ENCODE measurements around the gene RAD50.

The RAD50 gene

DNA sequence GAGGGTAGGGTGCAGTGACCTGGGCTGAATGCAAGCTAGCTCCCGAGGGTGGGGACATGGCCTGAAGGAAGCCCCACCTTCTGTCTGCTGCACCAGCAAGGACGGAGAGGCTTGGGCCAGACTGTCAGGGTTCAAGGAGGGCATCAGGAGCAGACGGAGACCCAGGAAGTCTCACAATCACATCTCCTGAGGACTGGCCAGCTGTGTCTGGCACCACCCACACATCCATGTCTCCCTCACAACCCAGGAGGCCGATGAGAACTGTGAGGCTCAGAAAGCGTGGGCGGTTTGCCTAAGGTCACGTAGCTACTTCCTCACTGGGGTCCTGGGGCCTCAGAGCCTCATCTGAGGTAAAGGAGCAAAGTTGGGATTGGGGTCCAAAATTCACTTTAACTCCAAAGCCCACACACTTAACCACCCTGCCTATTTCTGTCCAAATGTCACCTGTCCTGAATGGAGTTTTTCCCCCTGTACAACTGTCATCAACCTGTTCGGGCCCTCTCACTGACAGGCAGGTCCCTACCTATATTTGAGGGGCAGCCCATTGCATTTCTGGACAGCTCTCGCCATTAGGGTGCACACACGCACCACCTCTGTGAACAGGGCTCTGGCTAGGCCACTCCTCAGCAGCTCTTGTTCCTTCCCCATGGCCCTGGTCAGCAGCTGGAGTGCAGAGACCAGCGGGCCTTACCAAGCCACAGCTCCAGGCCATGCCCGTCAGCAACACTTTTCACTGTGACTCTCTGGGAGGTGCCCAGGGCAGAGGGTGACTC is 104.6 kb downstream of the RAD50 start:
- DNase-seq (ENCODE audit: low spot score) = no peak

DNA sequence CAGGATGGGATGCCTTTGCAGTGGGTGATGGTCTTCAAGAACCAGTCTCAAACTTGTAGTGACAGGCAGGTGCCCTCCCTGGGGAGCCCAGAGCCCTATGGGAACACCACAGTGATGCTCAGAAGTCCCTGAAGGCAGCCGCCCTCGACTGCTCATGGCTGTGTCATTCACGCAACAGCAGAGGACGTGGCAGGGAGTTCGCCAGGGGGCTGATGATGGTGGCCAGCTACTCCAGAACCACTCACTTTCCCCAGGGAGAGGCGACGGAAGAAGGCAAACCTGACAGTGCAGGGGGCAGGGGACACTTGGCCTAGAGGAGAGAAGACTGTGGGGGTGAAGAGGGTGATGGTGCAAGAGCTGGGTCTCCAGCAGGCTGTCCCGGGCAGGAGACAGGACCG is 105.2 kb downstream of the RAD50 start:
- DNase-seq (ENCODE audit: low spot score) = no peak

DNA sequence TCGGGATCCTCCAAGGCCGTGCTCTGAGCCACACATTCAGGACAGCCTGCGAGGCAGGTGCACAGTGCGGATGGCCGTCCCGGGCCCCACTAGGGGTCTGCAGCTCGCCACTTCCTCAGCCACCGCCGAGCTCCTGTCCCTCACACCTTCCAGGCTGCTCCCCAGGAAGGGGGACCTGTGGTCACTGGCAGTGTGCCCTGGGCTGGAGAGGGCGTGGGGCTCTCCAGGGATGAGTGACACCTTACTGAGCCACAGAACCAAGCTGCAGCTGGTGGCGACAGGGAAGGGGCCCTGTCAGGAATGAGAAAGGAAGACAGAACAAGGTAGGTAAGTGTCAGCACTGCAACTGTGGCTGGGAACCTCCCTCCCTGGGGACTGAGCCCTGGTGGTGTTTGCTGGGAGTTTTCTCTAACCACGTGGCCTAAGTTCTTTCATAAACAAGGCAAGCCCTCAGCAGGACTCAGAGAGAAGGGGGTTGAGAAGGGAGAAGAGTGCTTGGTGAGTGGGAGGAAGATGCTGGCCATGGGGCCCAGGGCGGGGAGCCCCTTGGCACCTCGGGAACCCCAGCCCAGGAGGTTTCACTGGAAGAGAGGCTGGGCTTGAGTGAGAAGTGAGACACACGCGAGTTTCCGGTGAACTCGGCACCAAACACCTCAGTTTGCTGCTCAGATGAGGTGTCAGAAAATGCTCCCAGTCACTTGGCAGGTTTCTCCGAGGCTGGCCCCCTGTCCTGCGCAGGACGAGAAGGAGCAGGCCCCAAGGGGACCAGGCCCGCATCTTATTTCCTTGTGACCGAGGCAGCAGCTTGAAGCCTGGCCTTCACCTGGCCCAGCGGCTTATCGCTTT is 106.4 kb downstream of the RAD50 start:
- DNase-seq (ENCODE audit: low spot score) = peak; percentile 11

DNA sequence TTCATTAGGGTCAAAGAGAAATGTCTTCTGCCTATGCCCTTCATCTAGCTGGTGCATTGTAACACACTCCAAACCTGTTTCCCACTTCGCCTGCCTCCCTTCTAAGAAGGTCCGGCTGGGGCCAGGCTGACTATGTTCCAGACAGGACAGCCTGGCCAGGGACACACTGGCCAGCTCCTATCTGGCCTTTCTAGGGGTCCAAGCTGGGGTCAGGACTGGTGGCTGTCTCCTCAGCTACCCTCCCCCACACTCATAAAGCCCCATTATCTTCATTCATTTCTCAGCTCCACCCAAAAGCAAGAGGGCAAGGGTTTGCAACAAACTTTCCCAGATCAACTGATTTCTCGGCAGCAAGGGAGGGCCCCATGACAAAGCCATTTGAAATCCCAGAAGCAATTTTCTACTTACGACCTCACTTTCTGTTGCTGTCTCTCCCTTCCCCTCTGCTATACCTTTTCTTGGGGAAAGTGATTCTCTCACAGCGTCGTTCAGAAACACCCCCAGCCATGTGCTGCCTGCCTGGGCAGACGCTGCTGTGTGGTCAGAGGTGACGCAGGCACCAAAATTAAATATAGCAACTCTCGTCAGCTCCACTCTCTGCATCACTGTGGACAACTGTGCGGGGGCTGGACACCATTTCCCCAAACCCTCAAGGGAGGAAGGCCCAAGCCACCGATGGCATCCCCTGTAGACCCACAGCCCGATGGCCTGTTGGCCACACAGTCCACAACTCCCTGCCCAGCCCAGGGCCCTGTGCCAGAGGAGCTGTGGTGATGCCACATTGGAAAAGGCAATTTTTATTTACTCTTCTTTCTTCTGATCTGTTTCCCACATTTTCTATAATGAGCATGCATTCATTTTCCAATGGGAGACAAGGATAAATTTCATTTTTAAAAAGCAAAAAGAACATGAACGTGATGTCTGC is 107.3 kb downstream of the RAD50 start:
- DNase-seq (ENCODE audit: low spot score) = no peak

DNA sequence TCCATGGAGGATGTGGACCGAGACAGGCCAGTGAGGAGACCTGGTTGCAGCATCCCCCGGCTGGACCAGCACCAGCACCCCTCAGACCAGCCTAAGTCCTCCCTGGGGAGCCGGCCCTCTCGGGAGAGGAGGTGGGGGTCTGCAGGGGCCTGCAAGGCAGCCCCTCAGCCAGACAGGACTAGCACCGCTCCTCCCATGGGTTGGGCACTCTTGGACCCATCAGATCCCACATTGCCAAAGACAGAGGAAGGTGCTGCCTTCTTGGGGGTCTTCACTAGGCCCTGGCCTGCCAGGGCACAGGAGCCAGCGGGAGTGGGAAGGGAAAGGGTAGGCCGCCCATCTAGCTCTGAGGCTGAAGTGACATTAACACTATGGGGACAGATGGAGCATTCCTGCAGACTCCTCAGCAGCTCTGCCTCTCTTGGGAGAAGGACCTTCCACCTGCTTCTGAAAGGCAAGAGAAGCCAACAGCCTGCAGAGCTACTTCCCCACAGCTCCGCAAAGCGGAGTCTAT is 108.0 kb downstream of the RAD50 start:
- no peak for DNase-seq (ENCODE audit: low spot score)

DNA sequence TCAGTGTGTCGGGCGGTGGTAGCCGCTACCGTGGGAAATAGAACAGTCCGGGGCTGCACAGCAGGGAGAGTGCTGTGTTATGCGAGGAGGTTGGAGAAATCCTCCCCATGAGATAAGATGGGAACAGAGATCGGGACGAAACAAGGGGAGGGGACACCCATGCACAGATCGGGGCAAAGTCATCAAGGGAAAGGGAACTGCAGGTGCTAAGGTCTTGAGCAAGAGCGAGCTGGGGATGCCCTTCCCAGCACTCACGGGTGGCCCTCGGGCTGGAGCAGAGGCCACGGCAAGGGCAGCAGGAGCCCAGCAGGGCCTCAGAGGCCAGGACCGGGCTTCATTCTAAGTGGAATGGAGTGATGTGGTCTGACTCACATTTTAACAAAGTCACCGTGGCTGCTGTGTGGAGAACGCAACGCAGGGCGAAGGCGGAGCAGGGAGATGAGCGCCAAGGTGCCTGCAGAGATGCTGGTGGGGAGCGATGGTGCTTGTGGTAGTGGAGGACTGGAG is 108.8 kb downstream of the RAD50 start:
- DNase-seq (ENCODE audit: low spot score) = no peak

DNA sequence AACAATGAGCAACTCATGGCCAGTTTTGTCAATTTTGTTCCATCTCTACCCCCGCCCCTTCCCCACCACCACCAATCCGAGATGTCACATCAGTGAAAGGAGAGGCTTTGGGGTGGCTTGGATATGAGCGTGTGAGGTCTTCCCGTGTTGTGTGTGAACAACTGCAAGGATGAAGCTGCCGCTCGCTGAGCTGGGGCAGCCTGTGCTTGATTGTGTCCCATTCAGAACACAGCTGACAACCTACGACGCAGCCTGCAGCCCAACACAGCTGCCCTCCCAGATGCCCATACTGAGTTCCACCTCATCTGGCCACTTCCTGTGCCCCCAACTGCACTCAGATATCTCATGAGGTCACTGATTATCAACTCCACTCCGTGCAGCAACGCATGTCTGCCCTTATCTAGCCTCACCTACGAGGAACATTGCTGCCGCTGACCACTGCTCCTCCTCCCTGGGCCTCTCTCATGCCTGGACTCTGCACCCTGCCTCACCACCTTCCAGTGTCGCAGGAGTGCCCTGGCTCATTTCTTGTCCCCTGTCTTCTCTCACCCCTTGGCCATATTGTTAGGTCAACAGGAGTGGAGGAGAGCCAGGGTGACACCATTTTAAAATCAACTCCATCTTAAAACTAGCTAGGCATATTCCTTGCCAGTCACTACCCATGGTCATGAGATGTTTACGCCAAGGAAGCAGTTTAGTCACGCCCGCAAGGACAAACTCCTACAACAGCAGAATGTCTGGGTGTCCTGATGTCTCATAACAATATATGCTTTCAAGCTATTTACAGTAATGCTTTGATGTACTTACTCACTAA is 109.7 kb downstream of the RAD50 start:
- DNase-seq (ENCODE audit: low spot score) = no peak

DNA sequence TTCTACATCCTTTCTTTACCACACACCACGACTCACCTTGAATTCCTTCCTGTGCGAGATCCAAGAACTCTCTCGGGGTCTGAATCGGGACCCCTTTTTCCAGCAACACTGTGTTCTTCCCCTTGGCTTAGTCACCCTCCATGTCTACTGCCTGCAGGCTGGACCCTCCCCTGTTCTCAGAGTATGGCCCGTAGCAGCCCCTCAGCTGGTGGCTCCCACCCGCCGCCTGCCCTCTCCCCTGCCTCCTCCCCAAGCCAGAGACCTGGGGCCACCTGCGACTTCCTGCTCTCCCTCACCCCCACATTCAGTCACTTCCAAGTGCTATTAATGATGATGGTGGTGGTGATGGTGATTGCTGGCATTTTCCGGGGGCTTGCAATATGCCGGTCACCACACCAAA is 110.5 kb downstream of the RAD50 start:
- no peak for DNase-seq (ENCODE audit: low spot score)

DNA sequence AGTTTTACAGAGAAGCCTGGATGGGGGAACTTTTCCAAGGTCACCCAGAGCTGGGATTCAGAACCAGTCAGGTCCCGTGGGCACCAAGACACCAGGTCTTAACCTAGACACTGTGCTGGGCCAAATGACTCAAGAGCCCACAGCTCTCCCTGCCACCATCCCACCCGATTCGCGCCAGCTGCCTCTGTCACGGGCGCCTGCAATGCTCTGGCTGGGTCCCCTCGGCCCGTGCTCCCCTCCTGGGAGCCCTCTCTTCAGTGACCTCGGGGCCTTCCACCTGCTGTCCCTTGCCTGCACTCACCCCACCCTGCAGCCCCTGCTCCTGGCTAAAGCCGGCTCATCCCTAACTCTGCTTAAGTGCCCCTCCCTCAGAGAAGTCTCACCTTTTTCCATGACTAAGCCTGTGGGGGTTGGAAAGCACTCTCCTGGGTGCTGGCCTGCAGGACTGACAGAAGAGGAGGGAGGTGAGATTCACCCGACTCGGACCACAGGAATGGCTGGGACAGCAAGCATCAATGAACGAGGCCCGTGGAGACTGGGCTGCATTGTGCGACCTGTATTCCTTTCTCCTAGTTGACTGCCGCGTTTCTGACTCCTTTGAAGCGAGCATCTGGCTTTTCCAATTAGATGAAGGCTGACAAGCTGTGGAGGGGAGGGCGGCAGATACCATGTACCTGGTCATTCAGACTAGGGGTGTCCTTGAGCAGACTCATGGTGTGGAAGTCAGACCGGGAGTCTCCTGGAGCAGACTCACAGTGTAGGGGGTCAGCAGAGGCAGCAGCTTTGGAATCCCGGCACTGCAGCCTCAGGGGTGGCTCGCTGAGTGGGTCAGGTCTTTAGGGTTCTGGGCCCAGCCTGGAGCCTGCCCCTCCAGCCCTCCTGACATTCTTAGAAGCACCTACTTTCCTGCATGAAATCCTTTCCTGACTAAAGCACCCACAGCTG is 111.3 kb downstream of the RAD50 start:
- DNase-seq (ENCODE audit: low spot score) = no peak

DNA sequence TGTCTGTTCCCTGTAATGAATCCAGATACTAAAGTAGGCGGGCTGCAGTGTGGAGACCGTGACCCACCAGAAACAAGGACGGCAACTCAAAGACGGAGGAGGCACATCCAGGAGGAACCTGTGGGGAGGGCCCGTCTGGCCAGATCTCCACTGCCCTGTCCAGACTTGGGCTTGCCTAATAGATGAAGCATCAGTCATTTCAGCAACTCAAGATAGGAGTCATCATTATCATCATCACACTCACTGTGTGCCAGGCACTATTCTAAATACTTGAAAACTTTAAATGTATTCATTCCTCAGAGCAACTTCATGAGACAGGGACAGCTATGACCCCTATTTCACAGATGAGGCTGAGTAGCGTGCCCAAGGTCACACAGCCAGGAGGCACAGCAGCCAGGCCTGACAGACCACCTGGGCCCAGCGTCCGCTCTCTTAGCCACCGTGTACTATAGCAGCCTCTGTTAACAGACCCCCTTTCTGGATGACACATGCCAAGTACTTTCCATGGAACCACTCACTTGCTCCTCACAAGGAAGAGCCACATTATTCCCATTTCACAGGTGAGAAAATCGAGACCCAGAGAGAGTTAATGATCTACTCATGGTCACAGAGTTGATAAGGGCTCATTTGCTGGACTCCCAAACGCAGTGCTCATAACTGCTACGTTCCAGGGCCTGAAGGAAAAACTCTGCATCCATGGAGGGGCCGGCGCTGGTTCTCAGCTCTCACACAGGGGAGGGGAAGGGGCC is 112.1 kb downstream of the RAD50 start:
- no peak for DNase-seq (ENCODE audit: low spot score)

DNA sequence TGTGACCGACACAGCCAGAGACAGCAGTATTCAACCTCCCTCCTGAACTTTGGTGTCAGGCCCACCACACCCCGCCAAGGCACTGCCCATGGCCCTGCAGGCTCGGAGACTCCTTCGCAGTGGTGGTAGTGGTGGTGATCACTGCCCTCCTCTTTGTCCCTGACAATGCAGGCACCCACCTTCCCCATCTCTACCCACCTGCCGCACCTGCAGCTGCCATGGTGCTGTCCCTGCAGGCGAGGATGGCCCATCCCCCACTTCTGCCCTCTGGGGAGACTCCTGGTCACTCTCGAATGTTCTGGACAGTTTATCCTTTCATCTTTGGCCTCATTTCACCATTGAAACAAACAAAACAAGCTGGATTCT is 112.7 kb downstream of the RAD50 start:
- no peak for DNase-seq (ENCODE audit: low spot score)

DNA sequence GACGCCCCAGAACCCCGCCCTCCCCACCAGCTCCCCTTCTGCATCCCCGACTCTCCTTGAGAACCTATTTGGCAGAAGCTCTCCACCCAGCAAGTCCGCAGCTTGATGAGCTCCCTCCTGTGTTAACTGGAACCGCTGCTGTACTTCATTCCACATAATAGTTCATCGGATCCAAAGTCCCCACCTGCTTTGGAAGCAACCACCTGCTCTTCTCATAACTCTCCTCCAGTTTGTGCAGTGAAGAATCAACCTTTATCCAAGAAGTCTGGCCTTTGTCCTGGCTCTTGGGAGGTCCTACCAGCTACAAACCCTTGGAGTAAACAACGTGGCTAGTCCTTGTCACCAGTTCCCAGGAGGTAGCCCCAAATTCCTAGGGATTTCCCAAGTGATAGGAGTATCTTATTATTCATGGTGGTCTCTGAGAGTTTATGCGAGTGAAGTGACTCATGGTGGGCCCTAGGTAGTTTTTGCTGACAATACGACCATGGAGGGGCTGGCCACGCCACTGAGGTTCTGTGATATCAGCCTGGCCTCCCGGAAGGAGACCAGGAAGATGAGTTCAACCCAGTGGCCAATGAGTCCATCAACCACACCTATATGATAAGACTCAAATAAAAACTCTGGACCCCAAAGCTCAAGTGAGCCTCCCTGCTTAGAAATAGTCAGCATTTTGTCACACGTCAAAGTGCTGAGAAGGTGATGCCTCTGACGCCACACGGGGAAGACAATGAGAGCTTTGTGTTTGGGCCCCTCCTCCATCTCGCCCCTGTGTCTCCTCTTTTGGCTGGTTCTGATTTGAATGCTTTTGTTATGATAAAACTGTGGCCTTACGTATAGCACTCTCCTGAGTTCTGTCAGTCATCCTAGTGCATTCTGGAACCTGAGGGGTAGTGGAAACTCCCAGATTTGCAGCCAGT is 113.4 kb downstream of the RAD50 start:
- no peak for DNase-seq (ENCODE audit: low spot score)

DNA sequence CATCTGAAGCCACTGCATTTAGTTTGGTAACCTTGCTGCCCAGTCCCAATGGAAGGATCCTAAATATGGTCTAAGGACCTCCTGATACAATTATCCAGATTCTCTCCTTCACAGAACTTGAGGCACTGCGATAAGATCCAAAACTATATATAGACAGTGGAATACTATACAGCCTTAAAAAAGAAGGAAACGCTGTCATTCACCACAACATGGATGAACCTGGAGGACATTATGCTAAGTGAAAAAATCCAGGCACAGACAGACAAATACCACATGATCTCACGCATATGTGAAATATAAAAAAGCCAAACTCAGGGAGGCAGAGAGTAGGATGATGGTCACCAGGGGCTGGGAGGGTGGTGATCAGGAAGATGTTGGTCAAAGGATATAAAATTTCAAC is 114.2 kb downstream of the RAD50 start:
- DNase-seq (ENCODE audit: low spot score) = no peak

DNA sequence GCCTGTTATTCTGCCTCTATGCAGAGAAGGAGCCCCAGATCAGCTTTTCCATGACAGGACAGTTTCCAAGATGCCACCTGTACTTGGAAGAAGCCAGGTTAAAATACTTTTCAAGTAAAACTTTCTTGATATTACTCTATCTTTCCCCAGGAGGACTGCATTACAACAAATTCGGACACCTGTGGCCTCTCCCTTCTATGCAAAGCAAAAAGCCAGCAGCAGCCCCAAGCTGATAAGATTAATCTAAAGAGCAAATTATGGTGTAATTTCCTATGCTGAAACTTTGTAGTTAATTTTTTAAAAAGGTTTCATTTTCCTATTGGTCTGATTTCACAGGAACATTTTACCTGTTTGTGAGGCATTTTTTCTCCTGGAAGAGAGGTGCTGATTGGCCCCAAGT is 116.7 kb downstream of the RAD50 start:
- DNase-seq (ENCODE audit: low spot score) = no peak

DNA sequence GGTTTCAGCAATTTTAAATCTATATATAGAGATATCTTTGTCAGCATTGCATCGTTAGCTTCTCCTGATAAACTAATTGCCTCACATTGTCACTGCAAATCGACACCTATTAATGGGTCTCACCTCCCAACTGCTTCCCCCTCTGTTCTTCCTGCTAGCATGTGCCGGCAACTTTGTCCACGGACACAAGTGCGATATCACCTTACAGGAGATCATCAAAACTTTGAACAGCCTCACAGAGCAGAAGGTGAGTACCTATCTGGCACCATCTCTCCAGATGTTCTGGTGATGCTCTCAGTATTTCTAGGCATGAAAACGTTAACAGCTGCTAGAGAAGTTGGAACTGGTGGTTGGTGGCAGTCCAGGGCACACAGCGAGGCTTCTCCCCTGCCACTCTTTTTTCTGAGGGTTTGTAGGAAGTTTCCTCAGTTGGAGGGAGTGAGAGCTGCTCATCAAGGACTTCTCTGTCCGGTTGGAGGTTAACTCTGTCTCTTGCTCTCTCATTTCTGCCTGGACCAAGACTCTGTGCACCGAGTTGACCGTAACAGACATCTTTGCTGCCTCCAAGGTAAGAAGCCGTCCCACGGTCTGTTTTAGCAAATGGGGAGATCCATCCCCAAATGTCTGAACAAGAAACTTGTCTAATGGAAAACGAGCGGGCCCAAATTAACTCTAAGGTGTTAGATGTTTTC is 117.3 kb downstream of the RAD50 start, which contains the start of gene IL4:
Gene IL4 (plus strand): TSS at position 51 of the 692 bp plus-strand sequence. CDS start 62 bp downstream, at position 113.
- no peak for DNase-seq (ENCODE audit: low spot score)

DNA sequence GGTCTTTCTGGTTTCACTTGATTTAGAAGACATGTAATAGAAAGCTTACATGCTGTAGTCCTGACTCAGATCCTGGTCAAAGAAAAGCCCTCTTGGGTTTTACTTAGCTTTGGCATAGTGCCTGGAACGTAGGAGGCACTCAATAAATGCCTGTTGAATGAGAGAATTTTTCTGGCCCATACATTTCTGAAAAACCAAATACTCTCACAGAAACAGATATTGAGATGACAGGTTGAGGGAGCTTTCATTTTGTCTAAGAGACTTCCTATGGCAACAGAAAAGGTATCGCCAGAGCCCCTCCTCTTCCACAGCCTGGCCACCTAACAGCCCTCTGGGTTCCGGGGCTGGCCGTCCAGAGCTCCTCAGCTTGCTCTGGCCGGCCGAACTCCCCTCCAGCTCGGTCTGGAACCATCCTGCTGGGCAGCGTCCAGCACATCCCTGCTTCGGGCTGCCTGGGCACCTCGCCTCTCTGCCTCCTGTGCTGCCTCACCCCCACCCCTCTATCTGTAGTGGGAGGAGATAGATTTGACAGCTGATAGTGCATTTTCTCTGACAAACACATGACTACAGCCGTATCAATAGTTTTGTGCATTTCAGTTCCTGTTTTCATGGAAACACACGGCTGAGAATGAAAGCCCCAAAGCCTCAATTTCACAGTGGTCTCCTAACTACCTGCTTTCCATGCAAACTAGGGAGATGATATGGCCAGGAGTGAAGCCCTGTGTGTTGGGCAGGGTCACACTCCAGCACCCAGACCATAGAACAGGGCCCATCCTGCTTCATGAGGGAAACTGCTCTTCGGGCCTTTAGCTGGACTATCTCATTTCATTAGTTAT is 118.1 kb downstream of the RAD50 start:
- no peak for DNase-seq (ENCODE audit: low spot score)
